ENCODE data around the gene CDC42EP4. TPM values are rescaled to one million over a fixed set of nuclear protein-coding genes. Genes with fewer than 3 reads are reported as not detected.

The CDC42EP4 gene
- total and polyA plus RNA-seq, 9 of the 15 experiments (the other 6 are each of a cell fraction or from before 2014, with no cell fraction given) = 0.65 to 20.8 (median 12.3) TPM

- TF ChIP-seq ZNF507 (tag; conservative IDR thresholded peaks at IDR 0.05) = no peak
- TF ChIP-seq REST (IDR thresholded peaks at IDR 0.05; ENCODE audit: borderline replicate concordance) = no peak
- no peak for TF ChIP-seq REST (CRISPR knock-in tag; IDR thresholded peaks at IDR 0.05; ENCODE audit: low read depth)
- TF ChIP-seq HDAC3 (IDR thresholded peaks at IDR 0.05; ENCODE audit: borderline replicate concordance, partially characterized antibody) = no peak
- TF ChIP-seq, protein P1, sequence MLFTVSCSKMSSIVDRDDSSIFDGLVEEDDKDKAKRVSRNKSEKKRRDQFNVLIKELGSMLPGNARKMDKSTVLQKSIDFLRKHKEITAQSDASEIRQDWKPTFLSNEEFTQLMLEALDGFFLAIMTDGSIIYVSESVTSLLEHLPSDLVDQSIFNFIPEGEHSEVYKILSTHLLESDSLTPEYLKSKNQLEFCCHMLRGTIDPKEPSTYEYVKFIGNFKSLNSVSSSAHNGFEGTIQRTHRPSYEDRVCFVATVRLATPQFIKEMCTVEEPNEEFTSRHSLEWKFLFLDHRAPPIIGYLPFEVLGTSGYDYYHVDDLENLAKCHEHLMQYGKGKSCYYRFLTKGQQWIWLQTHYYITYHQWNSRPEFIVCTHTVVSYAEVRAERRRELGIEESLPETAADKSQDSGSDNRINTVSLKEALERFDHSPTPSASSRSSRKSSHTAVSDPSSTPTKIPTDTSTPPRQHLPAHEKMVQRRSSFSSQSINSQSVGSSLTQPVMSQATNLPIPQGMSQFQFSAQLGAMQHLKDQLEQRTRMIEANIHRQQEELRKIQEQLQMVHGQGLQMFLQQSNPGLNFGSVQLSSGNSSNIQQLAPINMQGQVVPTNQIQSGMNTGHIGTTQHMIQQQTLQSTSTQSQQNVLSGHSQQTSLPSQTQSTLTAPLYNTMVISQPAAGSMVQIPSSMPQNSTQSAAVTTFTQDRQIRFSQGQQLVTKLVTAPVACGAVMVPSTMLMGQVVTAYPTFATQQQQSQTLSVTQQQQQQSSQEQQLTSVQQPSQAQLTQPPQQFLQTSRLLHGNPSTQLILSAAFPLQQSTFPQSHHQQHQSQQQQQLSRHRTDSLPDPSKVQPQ (CRISPR knock-in tag; IDR thresholded peaks at IDR 0.05; ENCODE audit: borderline replicate concordance) = no peak
- no peak for TF ChIP-seq RBM34 (IDR thresholded peaks at IDR 0.05; ENCODE audit: borderline replicate concordance, insufficient read depth, low read length)
- no peak for TF ChIP-seq ZNF253 (CRISPR knock-in tag; conservative IDR thresholded peaks at IDR 0.05)
- TF ChIP-seq MCM5 (IDR thresholded peaks at IDR 0.05; ENCODE audit: low read depth) = no peak
Measured at GRCh38 chr17:73338050-73338521, 26.3 kb upstream of the CDC42EP4 start (continued).
